GM20431 (cell line): Measurements from ENCODE around the gene GRID2.

Source experiments
- in situ Hi-C: fragments of 300-500 bp; cut with MseI, MboI; formaldehyde crosslinking; loops from one replicate; pipeline ENCODE4 v1.15.0; 2020; ENCODE audit warnings: low sequenced_read_pairs; ENCODE audit not compliant: unreplicated experiment

The GRID2 gene

DNA sequence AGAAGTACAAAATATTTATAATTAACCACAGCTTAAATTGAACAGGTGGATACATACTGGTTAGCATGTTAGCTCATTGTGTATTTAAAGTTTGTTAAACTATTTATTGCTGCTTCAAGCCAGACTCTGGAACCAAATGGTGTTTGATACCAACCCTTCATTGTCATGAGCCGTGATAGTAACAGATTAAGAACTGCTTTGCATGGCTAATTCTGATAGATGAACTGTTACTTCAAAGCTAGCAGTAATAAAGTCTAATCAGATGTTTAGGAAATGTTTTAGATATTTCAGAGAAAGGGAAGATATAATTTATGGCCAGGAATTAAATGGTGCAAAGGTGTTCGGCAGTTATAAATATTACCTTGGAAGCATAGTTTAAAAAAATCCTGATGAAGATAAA lies 848.7 kb downstream of the GRID2 start:
- in situ Hi-C loops, result no loop called here

GRCh38 chr4:93157986-93158385 lies 854.2 kb downstream of the GRID2 start:
- in situ Hi-C loops, result no loop called here

GRCh38 chr4:93168053-93168452 lies 864.3 kb downstream of the GRID2 start:
- in situ Hi-C loops, result no loop called here

DNA sequence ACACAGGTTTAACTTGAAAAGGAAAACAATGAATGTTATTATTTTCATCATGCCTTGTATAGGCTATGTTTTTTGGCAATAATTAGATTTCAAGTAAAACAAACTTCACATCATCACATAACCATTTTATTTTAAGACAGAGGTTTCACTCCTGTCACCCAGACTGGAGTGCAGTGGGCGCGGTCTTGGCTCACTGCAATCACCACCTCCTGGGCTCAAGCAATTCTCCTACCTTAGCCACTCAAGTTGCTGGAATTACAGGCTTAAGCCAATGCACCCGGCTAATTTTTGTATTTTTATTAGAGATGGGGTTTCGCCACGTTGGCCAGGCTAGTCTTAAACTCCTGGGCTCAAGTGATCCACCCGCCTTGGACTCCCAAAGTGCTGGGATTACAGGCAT lies 866.2 kb downstream of the GRID2 start:
- in situ Hi-C loops, result no loop called here

DNA sequence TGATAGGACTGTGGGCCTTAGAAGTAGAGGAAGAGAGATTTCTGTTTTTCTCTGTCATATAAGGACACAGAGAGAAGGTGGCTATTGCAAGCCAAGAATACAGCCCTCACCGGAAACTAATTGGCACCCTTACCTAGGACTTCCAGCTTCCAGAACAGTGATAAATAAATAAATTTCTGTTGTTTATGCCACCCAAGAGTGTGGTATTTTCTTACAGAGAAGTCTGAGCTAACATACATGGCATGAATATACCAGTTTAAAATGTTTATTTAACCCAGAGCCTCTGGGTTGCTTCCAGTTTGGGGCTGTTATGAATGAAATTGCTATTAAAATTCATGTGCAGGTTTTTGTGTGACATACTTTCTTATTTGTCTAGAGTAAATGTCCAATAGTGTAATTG lies 870.8 kb downstream of the GRID2 start:
- in situ Hi-C loops, result no loop called here

- in situ Hi-C loops, result no loop called here
Observed at GRCh38 chr4:93178279-93178678, 874.5 kb downstream of the GRID2 start.

DNA sequence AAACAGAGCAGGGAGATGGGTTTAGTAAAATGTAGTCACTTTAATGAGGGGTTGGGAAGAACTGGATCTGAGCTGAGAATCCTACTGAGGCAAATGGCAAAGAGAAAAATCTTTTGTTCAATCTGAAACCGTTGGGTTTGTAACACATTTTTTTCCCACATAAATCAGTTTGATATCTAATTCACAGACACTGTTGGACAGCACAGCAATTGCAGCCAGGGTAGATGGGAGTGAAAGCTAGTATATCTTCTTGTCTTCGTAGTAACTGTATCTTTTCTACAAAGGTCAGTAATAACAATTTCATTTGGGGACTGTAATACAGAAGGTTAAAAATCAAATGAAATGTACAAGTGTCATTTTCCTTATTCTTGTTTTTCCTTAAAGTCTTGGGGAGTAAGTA lies 875.3 kb downstream of the GRID2 start:
- in situ Hi-C loops, result no loop called here

GRCh38 chr4:93182722-93183121 lies 879.0 kb downstream of the GRID2 start:
- in situ Hi-C loops, result no loop called here

DNA sequence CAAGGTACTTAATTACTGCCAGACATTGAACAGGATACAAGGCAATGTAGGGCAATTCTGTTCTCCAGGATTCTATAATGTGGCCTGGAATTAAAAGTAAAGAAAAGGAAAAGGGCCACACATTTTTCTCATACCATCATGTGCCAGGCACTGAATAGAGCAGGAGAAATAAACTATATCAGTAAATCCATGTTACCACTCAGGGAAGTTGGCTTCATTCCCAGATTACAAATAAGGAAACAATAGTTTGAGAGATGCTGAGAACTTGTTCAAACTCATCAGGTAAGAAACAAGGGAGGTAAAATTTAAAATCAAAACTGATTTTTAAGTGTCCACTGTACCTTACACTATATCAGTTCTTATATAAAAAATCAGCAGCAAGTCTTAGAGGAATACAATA lies 879.8 kb downstream of the GRID2 start:
- in situ Hi-C loops, result no loop called here

DNA sequence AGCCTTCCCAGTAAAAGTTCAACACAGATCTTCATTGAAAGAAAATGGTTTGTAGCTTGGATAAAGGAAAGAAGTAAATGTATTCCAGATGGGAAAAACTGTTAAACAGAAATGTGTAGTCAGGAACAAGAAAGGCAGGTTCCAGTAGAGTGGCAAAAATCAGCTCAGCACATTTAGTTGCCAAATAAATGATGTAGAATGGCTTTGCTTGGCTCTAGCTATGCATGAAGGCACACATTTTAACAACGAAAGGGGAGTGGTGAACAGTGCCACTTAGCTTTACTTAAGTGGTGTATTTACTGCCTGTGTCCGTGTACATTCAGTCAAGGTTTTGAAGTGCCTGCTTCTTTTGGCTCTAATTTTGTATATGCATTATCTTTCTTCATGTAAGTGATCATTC lies 880.3 kb downstream of the GRID2 start:
- in situ Hi-C loops, result no loop called here

DNA sequence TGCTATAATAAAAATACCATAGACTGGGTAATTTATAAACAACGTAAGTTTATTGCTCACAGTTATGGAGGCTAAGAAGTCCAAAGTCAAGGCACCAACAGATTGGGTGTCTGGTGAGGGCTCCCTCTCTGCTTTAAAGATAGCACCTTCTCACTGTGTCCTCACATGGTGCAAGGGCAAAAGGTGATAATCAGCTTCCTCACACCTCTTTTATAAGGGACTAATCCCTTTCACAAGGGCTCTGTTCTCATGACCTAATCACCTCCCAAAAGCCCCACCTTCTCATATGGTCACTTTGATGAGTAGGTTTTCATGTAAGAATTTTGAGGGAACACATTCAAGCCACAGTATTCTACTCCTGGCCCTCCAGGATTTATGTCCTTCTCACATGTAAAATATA lies 883.1 kb downstream of the GRID2 start:
- in situ Hi-C loops, result no loop called here

- in situ Hi-C loops, result no loop called here
Observed at GRCh38 chr4:93187466-93187865, 883.7 kb downstream of the GRID2 start.

DNA sequence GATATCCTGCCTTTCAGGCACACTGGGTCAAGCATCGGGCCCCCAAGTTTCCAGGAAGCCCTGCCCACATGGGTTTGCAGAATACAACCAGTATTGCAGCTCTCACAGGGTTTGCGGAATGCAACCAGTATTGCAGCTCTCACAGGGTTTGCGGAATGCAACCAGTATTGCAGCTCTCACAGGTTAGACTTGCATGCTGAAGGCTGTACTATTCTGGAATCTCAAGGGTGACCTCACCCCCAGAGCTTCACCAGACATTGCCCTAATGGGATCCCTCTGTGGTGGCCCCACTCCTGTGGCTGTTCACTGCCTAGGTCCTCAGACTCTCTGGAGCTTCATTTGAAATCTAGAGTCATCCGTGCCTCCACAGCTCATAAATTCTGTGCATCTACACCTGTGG lies 884.1 kb downstream of the GRID2 start:
- in situ Hi-C loops, result no loop called here

DNA sequence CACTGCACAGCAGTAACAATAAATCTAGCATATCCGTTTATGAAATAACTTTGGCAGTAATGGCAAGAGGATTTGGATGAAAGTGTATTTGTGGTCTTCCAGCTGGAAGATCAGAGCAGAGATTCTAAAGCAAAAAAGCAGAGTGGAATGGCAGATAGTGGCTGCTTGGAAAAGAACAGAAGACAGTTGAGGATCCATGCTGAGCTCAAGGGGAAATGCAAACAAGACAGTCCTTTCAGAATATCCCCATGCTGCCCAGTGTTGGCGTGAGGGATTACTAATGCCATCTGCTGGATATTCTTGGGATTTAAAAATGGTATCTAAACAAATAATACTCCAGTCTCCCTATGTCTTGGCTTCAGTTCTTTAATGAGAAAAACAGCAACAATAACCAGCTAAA lies 895.7 kb downstream of the GRID2 start:
- in situ Hi-C loops, result no loop called here

- in situ Hi-C loops, result no loop called here
Observed at GRCh38 chr4:93201471-93202096, 897.8 kb downstream of the GRID2 start.

DNA sequence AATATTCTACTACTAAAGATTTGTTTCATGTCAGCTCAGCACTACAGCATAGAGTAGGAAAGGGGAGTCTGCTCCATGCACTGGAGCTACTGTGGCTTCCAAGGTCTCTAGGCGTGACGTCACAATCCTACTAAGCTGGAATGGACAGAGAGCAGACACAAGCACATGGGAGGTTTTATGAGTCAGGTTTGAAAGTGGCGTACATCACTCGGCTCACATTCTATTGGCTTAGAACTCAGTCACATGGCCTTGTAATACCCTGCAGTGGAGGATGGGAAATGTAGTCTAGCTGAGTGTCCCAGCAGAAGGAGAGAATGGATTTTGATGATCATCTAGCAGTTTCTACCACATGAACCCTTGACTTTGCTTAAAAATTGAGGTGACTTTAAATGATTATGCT lies 899.9 kb downstream of the GRID2 start:
- in situ Hi-C loops, result no loop called here

DNA sequence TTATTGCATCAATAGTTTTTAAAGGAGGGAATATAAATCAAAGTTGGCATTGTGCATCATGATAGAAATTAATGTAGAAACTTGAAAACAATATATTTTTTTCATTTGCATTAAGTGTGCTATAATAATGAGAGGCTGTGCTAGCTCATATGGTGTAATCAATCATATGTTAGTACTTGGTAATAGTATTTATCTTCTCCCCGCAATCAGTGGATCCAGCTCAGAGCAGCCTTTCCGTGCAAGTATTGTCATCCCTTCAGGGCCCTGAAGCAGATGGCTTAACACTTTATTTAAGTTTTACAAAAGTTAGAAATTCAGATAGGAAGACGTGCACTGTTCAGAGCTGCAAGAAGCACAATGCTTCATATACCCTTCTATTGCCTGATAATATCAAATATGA lies 908.5 kb downstream of the GRID2 start:
- in situ Hi-C loops, result no loop called here

DNA sequence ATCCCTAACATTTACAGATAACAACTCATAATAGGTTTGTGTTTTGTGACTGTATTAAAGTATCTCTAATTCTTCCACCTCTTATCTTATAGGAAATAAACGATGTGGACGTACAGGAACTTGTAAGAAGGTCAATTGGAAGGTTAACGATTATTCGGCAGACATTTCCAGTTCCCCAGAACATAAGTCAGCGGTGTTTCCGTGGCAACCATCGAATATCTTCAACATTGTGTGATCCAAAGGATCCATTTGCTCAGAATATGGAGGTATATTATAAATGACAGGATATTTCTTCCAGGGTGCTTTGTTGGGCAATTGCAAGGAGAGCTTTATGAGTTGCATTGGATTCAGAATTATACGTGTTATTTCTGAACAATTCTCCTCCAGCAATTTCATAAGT lies 912.9 kb downstream of the GRID2 start:
- in situ Hi-C loops, result no loop called here

- in situ Hi-C loops, result no loop called here
Observed at GRCh38 chr4:93217431-93217830, 913.7 kb downstream of the GRID2 start.

- in situ Hi-C loops, result no loop called here
Observed at GRCh38 chr4:93221771-93222170, 918.0 kb downstream of the GRID2 start.

DNA sequence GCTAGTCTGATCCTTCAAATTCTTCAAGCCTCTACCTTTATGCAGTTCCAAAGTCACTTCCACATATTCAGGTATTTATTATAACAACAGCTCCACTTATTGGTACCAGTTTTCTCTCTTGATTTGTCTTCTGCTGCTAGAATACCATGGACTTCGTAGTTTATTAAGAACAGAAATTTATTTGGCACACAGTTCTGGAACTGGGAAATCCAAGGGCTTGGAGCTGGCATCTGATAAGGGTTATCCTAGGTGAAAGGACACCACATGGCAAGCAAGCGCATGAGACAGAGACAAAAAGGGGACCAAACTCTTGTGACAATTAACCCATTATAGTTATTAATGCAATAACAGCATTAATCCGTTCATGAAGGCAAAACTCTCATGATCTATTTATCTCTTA lies 924.3 kb downstream of the GRID2 start:
- in situ Hi-C loops, result no loop called here

DNA sequence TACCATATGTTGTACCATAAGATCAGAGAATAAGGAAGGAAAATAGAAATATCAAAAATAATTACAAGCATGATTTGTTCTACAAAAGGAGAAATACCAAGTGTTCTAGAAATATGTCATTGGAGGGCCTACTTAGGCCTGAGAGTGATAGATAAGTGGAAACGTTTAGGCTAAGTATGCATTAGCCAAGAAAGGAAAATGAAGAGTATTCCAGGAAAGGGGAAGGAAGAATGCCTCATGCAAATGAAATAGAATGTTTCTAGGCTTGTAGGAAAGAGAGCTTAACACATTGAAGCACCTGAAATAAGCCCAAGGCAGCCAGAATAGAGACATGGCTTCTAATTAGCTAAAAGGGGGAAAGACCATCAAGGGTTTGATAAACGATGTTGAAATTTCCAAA lies 929.1 kb downstream of the GRID2 start:
- in situ Hi-C loops, result no loop called here

- in situ Hi-C loops, result no loop called here
Observed at GRCh38 chr4:93237521-93237920, 933.8 kb downstream of the GRID2 start.
